Measurements from ENCODE around the gene GOLPH3.

The GOLPH3 gene

DNA sequence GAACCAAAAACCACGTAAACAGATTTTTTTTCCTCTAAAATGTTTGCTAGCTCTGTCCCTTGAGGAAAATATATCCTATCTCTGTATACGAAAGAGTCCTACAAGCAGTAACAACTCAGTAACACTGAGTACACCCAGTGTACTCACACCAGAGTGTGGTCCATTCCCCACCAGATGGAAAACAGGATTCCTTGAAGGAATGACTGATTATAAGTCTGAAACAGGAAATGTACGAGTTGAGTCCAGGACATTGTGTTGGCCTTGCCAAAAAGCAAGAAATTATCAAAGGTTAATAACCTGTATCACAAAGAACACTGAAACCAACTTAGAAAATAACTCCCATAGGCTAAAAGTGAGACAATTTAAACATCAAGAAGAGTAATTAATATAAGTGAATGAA lies 20.4 kb downstream of the GOLPH3 start:
- H3K27ac ChIP-seq (ENCODE audit: low read length) = no peak overlapping the region
- no peaks in the 10 kb centered on the region for H3K36me3 ChIP-seq (ENCODE audit: control insufficient read depth in 1 of 2, insufficient read depth in 2 of 2, low read length in 2 of 2)
- no peaks in the 10 kb centered on the region for H3K27me3 ChIP-seq (ENCODE audit: low read depth, low read length)
- H3K4me3 ChIP-seq (ENCODE audit: low read depth in 1 of 2, low read length in 2 of 2) = no peak overlapping the region
- peaks cover 12 to 53% of the 10 kb centered on the region in 2 donors for H3K4me1 ChIP-seq (ENCODE audit: control insufficient read depth in 1 of 2, insufficient read depth in 2 of 2, low read length in 2 of 2)
- no peaks in the 10 kb centered on the region for H3K9me3 ChIP-seq (ENCODE audit: control insufficient read depth in 1 of 2, low read length in 2 of 2)

DNA sequence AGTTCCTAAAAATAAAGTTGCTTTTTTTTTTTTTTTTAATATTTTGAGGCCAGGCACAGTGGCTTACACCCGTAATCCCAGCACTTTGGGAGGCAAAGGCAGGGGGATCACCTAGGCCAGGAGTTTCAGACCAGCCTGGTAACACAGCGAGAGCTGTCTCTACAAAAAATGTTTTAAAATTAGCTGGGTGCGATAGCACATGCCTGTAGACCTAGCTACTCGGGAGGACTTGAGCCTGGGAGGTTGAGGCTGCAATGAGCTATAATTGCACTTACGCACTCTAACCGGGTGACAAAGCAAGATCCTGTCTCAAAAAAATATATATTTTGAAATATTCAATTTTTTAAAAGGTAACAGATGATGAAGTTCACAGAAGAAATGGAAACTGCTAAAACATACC lies 22.9 kb downstream of the GOLPH3 start:
- Histone ChIP-seq H3K4me1 (ENCODE audit: control insufficient read depth in 1 of 2, insufficient read depth in 2 of 2, low read length in 2 of 2) (peaks cover 12 to 55% of the 10 kb centered on the region in 2 donors), H3K36me3 (ENCODE audit: control insufficient read depth in 1 of 2, insufficient read depth in 2 of 2, low read length in 2 of 2) (no peaks in the 10 kb centered on the region), H3K9me3 (ENCODE audit: control insufficient read depth in 1 of 2, low read length in 2 of 2) (no peaks in the 10 kb centered on the region), H3K27me3 (ENCODE audit: low read depth, low read length) (no peaks in the 10 kb centered on the region), H3K4me3 (ENCODE audit: low read depth in 1 of 2, low read length in 2 of 2) (no peak overlapping the region), H3K27ac (ENCODE audit: low read length) (no peak overlapping the region)

DNA sequence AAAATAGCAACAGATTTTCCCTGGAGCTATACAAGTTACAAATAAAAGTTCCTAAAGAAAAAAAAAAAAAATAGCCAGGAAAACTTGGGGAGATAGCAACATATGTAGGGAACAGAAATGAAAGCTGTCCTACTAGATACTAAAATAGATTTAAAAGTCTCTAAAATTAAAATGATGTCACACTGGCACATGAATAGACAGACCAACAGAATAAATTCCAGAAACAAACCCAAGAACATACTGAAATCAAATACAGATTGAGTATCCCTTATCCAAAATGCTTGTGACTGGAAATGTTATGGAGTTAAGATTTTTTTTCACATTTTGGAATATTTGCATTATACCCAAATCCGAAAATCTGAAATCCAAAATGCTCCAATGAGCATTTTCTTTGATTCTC lies 23.8 kb downstream of the GOLPH3 start:
- Histone ChIP-seq H3K9me3 (ENCODE audit: control insufficient read depth in 1 of 2, low read length in 2 of 2) (no peaks in the 10 kb centered on the region), H3K36me3 (ENCODE audit: control insufficient read depth in 1 of 2, insufficient read depth in 2 of 2, low read length in 2 of 2) (no peaks in the 10 kb centered on the region), H3K27ac (ENCODE audit: low read length) (no peak overlapping the region), H3K4me3 (ENCODE audit: low read depth in 1 of 2, low read length in 2 of 2) (no peak overlapping the region), H3K4me1 (ENCODE audit: control insufficient read depth in 1 of 2, insufficient read depth in 2 of 2, low read length in 2 of 2) (peaks cover 15 to 63% of the 10 kb centered on the region in 2 donors), H3K27me3 (ENCODE audit: low read depth, low read length) (no peaks in the 10 kb centered on the region)

DNA sequence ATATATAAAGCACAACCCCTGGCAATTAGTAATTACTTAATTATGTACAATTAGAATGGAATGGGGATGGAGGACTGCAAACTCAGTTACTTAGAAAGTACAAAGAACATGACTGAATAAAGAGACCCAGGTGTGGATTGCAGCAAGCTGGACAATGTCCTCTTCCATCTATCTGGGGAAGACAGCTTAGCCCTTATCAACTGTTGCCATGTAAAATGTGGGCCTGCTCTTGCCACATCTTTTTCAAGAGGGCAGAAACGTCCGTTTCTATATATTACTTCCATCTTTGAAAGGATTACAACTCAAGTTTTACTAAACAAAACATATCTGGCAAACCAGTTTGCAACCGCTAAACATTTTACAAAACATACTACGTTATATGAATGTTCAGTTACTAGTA lies 26.2 kb downstream of the GOLPH3 start:
- H3K9me3 ChIP-seq (ENCODE audit: control insufficient read depth in 1 of 2, low read length in 2 of 2) = no peaks in the 10 kb centered on the region
- no peaks in the 10 kb centered on the region for H3K27me3 ChIP-seq (ENCODE audit: low read depth, low read length)
- H3K36me3 ChIP-seq (ENCODE audit: control insufficient read depth in 1 of 2, insufficient read depth in 2 of 2, low read length in 2 of 2) = no peaks in the 10 kb centered on the region
- no peak overlapping the region for H3K27ac ChIP-seq (ENCODE audit: low read length)
- peaks cover 20 to 64% of the 10 kb centered on the region in 2 donors for H3K4me1 ChIP-seq (ENCODE audit: control insufficient read depth in 1 of 2, insufficient read depth in 2 of 2, low read length in 2 of 2)
- H3K4me3 ChIP-seq (ENCODE audit: low read depth in 1 of 2, low read length in 2 of 2) = no peak overlapping the region

DNA sequence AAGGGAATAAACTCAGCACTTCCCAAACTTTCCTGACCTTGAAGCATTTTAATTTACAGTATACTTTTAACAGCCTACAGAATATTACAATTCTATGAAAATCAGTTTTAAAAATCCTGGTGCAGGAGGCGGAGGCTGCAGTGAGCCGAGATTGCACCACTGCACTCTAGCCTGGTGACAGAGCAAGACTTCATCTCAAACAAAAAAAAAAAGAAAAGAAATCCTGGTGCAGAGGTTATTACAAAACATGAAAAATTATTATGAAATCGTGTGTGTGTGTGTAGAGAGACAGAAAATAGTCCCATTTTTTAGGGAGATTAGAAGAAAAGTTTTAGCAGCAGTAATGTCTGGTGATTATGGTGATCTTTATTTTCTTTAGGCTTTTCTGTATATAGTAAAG lies 26.9 kb downstream of the GOLPH3 start:
- H3K4me1 ChIP-seq (ENCODE audit: control insufficient read depth in 1 of 2, insufficient read depth in 2 of 2, low read length in 2 of 2) = peaks cover 17 to 57% of the 10 kb centered on the region in 2 donors
- no peak overlapping the region for H3K4me3 ChIP-seq (ENCODE audit: low read depth in 1 of 2, low read length in 2 of 2)
- H3K27me3 ChIP-seq (ENCODE audit: low read depth, low read length) = no peaks in the 10 kb centered on the region
- no peak overlapping the region for H3K27ac ChIP-seq (ENCODE audit: low read length)
- H3K36me3 ChIP-seq (ENCODE audit: control insufficient read depth in 1 of 2, insufficient read depth in 2 of 2, low read length in 2 of 2) = no peaks in the 10 kb centered on the region
- no peaks in the 10 kb centered on the region for H3K9me3 ChIP-seq (ENCODE audit: control insufficient read depth in 1 of 2, low read length in 2 of 2)

DNA sequence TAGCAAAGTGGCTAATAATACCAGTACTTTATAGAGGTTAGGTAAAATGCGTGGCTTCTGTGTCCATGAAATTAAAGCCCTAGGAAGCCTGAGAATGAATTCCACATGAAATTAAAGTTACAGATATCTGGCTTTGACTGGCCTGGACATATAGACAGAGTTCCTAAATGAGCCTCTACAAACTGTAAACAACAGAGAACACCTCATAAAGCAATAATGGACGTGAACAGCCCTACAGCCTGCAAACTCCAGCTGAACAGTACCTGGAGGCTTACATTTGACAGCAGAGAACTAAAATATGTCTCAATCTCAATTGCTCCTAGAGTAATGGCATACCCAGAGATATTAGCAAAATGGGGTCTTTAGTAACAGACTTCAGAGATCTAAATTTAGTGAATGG lies 28.7 kb downstream of the GOLPH3 start:
- Histone ChIP-seq H3K27me3 (ENCODE audit: low read depth, low read length) (no peaks in the 10 kb centered on the region), H3K27ac (ENCODE audit: low read length) (no peak overlapping the region), H3K4me3 (ENCODE audit: low read depth in 1 of 2, low read length in 2 of 2) (no peak overlapping the region), H3K4me1 (ENCODE audit: control insufficient read depth in 1 of 2, insufficient read depth in 2 of 2, low read length in 2 of 2) (peaks cover 13 to 51% of the 10 kb centered on the region in 2 donors), H3K36me3 (ENCODE audit: control insufficient read depth in 1 of 2, insufficient read depth in 2 of 2, low read length in 2 of 2) (no peaks in the 10 kb centered on the region), H3K9me3 (ENCODE audit: control insufficient read depth in 1 of 2, low read length in 2 of 2) (no peaks in the 10 kb centered on the region)

DNA sequence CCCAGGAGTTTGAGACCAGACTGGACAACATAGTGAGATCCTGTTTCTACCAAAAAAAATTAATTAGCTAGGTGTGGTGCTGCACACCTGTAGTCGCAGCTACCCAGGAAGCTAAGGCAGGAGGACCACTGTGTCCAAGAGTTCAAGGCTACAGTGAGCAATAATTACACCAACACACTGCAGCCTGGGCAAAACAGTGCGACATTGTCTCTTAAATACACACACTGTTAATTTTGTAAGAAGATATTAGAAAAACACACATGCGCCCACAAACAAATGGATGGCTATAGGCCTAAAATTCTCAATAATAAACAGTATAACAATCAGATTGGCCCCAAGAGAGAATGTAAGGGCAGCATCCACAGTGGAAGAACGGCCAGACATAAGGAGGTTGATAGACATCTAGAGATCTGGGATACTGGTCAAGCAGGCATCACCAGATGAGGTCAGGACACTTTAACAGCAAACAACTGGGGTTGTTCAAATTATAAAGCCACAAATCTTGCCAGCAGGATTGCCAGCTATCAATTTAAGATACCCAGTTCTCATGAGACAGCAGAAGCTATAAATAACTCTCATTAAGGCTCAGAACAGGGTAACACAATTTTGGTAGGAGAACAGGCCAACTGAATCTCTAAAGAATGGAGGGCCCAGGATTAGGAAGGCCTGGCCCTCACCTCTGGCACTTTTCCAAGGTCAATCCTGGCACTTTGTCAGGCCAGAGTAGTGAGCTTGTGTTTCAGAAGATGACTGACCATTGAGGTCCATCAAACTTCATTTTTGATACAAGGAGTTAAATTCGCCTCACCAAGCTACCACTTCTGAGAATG lies 29.5 kb downstream of the GOLPH3 start:
- Histone ChIP-seq H3K27ac (ENCODE audit: low read length) (no peak overlapping the region), H3K4me3 (ENCODE audit: low read depth in 1 of 2, low read length in 2 of 2) (no peak overlapping the region), H3K27me3 (ENCODE audit: low read depth, low read length) (no peaks in the 10 kb centered on the region), H3K9me3 (ENCODE audit: control insufficient read depth in 1 of 2, low read length in 2 of 2) (no peaks in the 10 kb centered on the region), H3K4me1 (ENCODE audit: control insufficient read depth in 1 of 2, insufficient read depth in 2 of 2, low read length in 2 of 2) (peaks cover 12 to 45% of the 10 kb centered on the region in 2 donors), H3K36me3 (ENCODE audit: control insufficient read depth in 1 of 2, insufficient read depth in 2 of 2, low read length in 2 of 2) (no peaks in the 10 kb centered on the region)

DNA sequence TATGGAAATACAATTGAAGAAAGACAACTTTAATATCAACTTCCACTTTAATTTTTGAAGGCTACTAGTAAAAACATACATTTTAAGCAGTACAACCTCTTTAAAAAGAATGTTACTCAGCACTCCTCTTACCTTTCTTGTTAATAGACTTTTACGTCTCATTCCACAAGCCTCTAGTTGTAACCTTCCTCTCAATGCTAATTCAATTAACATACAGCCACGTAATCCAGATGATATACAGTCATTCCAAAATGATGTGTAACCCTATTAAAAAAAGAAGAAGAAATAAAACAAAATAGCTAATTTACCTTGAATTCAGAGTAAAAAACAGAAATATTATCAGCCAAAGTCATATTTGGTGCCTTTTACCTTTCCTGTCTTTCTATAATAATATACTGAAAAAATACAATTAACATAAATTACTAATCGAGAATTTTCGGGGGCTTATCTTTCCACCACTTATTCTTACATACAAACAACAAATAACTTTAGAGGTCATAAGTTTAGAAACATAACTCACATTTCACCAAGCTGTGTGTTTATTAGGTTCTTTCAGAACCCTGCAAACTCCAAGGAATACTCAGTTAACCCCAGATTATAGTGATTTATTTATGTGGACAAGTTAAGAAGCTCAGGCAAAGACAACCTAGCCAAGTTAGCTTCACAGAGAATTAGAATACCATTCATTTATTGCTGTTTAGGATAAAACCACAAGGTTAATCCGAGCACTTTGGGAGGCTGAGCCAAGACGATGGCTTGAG lies 30.3 kb downstream of the GOLPH3 start:
- Histone ChIP-seq H3K4me1 (ENCODE audit: control insufficient read depth in 1 of 2, insufficient read depth in 2 of 2, low read length in 2 of 2) (peaks cover 12 to 43% of the 10 kb centered on the region in 2 donors), H3K9me3 (ENCODE audit: control insufficient read depth in 1 of 2, low read length in 2 of 2) (no peaks in the 10 kb centered on the region), H3K36me3 (ENCODE audit: control insufficient read depth in 1 of 2, insufficient read depth in 2 of 2, low read length in 2 of 2) (no peaks in the 10 kb centered on the region), H3K4me3 (ENCODE audit: low read depth in 1 of 2, low read length in 2 of 2) (no peak overlapping the region), H3K27me3 (ENCODE audit: low read depth, low read length) (no peaks in the 10 kb centered on the region), H3K27ac (ENCODE audit: low read length) (no peak overlapping the region)

DNA sequence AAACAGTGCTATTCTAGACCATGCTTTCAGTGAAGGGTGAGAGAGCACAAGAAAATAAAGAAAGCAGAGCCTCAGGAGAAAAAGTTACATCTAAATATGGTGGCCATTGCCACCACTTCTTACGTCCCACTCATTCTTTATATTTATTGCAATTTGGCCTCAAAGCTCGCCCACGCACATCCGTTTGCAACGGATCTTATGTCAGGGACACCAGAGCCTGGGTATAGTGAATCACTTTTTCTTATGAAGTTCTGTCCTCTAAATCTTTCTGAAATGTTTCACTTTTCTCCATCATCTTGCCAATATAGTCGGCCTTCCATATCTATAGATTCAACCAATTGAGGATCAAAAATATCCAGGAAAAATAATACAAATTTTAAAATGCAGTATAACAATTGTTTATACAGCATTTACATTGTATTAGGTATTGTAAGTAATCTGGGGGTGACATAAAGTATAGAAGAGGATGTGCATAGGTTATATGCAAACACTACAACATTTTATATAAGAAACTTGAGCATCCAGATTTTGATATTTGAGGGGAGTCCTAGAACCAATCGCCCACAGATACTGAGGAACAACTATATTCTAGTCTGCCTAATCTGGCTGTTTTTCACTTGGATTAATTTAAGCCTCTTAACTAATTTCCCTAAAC lies 35.2 kb downstream of the GOLPH3 start:
- peaks cover 0 to under 1% of the 10 kb centered on the region in 2 donors for H3K4me1 ChIP-seq (ENCODE audit: control insufficient read depth in 1 of 2, insufficient read depth in 2 of 2, low read length in 2 of 2)
- H3K27ac ChIP-seq (ENCODE audit: low read length) = no peak overlapping the region
- no peak overlapping the region for H3K4me3 ChIP-seq (ENCODE audit: low read depth in 1 of 2, low read length in 2 of 2)
- H3K9me3 ChIP-seq (ENCODE audit: control insufficient read depth in 1 of 2, low read length in 2 of 2) = no peaks in the 10 kb centered on the region
- no peaks in the 10 kb centered on the region for H3K27me3 ChIP-seq (ENCODE audit: low read depth, low read length)
- H3K36me3 ChIP-seq (ENCODE audit: control insufficient read depth in 1 of 2, insufficient read depth in 2 of 2, low read length in 2 of 2) = peaks cover 5 to 9% of the 10 kb centered on the region in 2 donors

DNA sequence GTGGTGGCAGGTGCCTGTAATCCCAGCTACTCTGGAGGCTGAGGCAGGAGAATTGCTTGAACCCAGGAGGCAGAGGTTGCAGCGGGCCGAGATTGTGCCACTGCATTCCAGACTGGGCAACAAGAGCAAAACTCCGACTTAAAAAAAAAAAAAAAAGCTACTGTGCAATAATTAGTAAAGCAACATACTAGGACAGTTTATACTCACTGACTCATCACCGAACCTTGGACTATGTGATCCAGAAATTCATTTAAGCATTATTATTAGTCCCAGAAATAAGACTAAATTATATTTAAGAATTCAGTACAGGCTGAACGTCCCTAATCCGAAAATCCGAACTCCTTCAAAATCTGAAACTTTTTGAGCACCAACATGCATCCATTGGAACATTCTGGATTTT lies 37.8 kb downstream of the GOLPH3 start:
- H3K36me3 ChIP-seq (ENCODE audit: control insufficient read depth in 1 of 2, insufficient read depth in 2 of 2, low read length in 2 of 2) = peaks cover 8 to 9% of the 10 kb centered on the region in 2 donors
- H3K27ac ChIP-seq (ENCODE audit: low read length) = no peak overlapping the region
- no peak overlapping the region for H3K4me3 ChIP-seq (ENCODE audit: low read depth in 1 of 2, low read length in 2 of 2)
- no peaks in the 10 kb centered on the region for H3K9me3 ChIP-seq (ENCODE audit: control insufficient read depth in 1 of 2, low read length in 2 of 2)
- H3K4me1 ChIP-seq (ENCODE audit: control insufficient read depth in 1 of 2, insufficient read depth in 2 of 2, low read length in 2 of 2) = peaks cover 0 to 11% of the 10 kb centered on the region in 2 donors
- no peaks in the 10 kb centered on the region for H3K27me3 ChIP-seq (ENCODE audit: low read depth, low read length)

DNA sequence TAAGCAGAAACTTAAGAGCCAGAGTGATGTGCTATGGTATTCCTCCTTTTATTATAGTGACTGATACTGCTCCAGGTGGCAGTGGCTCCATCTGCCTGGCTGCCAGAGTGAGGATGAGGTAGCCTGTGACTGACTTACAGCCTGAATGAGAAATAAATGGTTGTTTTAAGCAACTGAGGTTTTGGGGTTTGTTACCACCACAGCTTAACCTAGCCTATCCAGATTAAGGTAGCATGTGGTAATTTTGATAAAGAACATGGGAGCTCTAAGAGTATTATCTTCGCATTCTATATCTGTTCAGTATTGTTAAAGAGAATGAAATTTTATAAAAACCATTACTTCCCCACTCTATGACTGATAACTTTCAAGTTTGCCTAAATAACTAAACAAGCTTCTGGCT lies 39.0 kb downstream of the GOLPH3 start:
- Histone ChIP-seq H3K4me3 (ENCODE audit: low read depth in 1 of 2, low read length in 2 of 2) (no peak overlapping the region), H3K9me3 (ENCODE audit: control insufficient read depth in 1 of 2, low read length in 2 of 2) (no peaks in the 10 kb centered on the region), H3K27me3 (ENCODE audit: low read depth, low read length) (no peaks in the 10 kb centered on the region), H3K36me3 (ENCODE audit: control insufficient read depth in 1 of 2, insufficient read depth in 2 of 2, low read length in 2 of 2) (peaks cover 8 to 9% of the 10 kb centered on the region in 2 donors), H3K27ac (ENCODE audit: low read length) (no peak overlapping the region), H3K4me1 (ENCODE audit: control insufficient read depth in 1 of 2, insufficient read depth in 2 of 2, low read length in 2 of 2) (peaks cover 0 to 21% of the 10 kb centered on the region in 2 donors)

Measured in muscle layer of duodenum (tissue), 2 donors.